DND-41 (cell line): ENCODE data around the gene ADPRHL1.

Experiments used
- EZH2 ChIP-seq: IDR thresholded peaks from 3 replicates; pipeline ENCODE4 v1.6.1; 2012; ENCODE audit warnings: borderline replicate concordance, low read depth, mild to moderate bottlenecking, moderate library complexity, low read length, inconsistent platforms; ENCODE audit not compliant: severe bottlenecking
- TF ChIP-seq, protein P1 (sequence below): IDR thresholded peaks from 2 replicates; pipeline ENCODE4 v1.5.1; 2012; ENCODE audit warnings: borderline replicate concordance, low read length, moderate library complexity, mild to moderate bottlenecking; ENCODE audit not compliant: poor library complexity, severe bottlenecking; ENCODE audit errors: extremely low read depth

DNA sequence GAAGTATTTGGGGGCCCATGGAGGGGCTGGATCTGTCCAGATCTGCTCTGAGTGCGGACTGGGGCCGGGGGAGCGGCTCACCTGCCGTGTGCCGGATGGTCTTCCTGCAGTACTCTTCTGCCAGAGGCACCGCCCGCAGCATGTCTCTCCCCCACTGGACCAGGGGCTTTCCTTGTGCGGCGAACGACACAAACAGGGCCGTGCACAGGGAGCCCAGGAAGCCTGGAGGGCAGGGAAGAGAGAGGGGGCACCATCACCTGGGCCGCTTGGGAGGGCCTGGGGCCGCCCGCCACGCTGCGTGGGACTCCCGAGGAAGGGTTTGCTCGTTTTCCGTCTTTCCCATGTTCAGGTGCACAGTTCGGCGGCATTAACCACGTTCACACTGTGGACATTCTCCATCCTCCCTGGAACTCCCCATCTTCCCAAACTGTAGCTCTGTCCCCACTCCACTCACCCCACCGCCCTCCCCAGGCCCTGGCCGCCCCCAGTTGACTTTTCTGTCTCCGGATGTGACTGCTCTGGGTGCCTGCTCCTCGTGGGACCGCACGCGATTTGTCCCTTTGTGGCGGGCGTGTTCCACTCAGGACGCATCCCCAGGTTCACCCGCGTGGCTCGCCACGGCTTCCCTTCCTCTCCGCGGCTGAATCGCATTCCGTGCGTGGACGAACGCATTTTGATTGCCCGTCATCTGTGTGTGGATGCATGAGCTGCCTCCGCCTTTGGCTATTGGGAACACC, 24.2 kb downstream of the ADPRHL1 start:
- TF ChIP-seq, protein P1, sequence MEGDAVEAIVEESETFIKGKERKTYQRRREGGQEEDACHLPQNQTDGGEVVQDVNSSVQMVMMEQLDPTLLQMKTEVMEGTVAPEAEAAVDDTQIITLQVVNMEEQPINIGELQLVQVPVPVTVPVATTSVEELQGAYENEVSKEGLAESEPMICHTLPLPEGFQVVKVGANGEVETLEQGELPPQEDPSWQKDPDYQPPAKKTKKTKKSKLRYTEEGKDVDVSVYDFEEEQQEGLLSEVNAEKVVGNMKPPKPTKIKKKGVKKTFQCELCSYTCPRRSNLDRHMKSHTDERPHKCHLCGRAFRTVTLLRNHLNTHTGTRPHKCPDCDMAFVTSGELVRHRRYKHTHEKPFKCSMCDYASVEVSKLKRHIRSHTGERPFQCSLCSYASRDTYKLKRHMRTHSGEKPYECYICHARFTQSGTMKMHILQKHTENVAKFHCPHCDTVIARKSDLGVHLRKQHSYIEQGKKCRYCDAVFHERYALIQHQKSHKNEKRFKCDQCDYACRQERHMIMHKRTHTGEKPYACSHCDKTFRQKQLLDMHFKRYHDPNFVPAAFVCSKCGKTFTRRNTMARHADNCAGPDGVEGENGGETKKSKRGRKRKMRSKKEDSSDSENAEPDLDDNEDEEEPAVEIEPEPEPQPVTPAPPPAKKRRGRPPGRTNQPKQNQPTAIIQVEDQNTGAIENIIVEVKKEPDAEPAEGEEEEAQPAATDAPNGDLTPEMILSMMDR = no peak
- no peak for TF ChIP-seq EZH2
